Stomach (tissue), 9 donors: ENCODE measurements around the gene UNC93A. TPM values are rescaled to one million over a fixed set of nuclear protein-coding genes. Genes with fewer than 3 reads are reported as not detected.

ENCODE experiments used
- DNase-seq, 2 donors: peaks; one replicate each; pipeline versions ENCODE4 v3.0.0 to v3.0.0-alpha.2; 2013 to 2019
- H3K27ac ChIP-seq, 5 donors: fragments of 200-600 bp in 4 of 5; sonication (generic) in 4 of 5; one replicate each; pipeline ENCODE4 v1.5.1; 2013 to 2019; ENCODE audit warnings: mild to moderate bottlenecking in 1 of 5, moderate library complexity in 1 of 5
- H3K27me3 ChIP-seq, 3 donors: fragments of 200-600 bp; sonication (generic); one replicate each; pipeline ENCODE4 v1.5.1; 2017 to 2019; ENCODE audit warnings: mixed run types in 1 of 3
- H3K36me3 ChIP-seq, 4 donors: fragments of 200-600 bp; sonication (generic); 1 replicate in 3 of 4; 2 replicates in 1 of 4; pipeline ENCODE4 v1.5.1; 2016 to 2019
- H3K4me1 ChIP-seq, 4 donors: fragments of 200-600 bp; sonication (generic); one replicate each; pipeline ENCODE4 v1.5.1; 2016 to 2019
- H3K4me3 ChIP-seq, 4 donors: fragments of 200-600 bp; sonication (generic) in 3 of 4; one replicate each; pipeline ENCODE4 v1.5.1; 2016 to 2019; ENCODE audit warnings: mild to moderate bottlenecking in 1 of 4
- H3K9me3 ChIP-seq, 4 donors: fragments of 200-600 bp; sonication (generic); one replicate each; pipeline ENCODE4 v1.5.1; 2016 to 2019
- CTCF ChIP-seq, 7 experiments: fragments of 450-650 bp in 4 of 7; fragments of 200-600 bp in 3 of 7; sonication (generic) in 3 of 7; IDR thresholded peaks; one replicate each; pipeline ENCODE4 v1.5.1; 2016 to 2019; ENCODE audit warnings: antibody characterized with exemption in 7 of 7, control low read depth in 2 of 7, mild to moderate bottlenecking in 1 of 7
- EP300 ChIP-seq: sonication (generic); formaldehyde crosslinking; IDR thresholded peaks from one replicate; pipeline ENCODE4 v1.6.1; 2017; ENCODE audit warnings: antibody characterized with exemption
- POLR2A ChIP-seq, 4 donors: fragments of 450-650 bp; IDR thresholded peaks; one replicate each; pipeline ENCODE4 v1.6.1; 2016; ENCODE audit warnings: antibody characterized with exemption in 4 of 4, control low read depth in 2 of 4, mild to moderate bottlenecking in 1 of 4, moderate library complexity in 1 of 4
- POLR2AphosphoS5 ChIP-seq, 3 donors: sonication (generic); formaldehyde crosslinking; IDR thresholded peaks; one replicate each; pipeline ENCODE4 v1.6.1; 2016; ENCODE audit warnings: antibody characterized with exemption in 3 of 3
- WGBS, 5 donors: extraction: QIAGEN DNeasy Blood & Tissue Kit in 3 of 5; methylation state at CpG; one replicate each; pipeline versions ENCODE4 v1.1.5 to v1.1.7; 2013 to 2018; 5-methylcytosine and 5-hydroxymethylcytosine counted together
- intact Hi-C: fragments of 100-400 bp; cut with DNase I; formaldehyde crosslinking; loops from one replicate; pipeline ENCODE4 v1.15.1; 2023; ENCODE audit warnings: low total_unique reads
- polyA plus RNA-seq, 3 donors: library from polyadenylated mRNA; stranded (reverse); fragments of 200-250 nt; gene quantifications; one replicate each; pipeline ENCODE4 v1.2.3, GENCODE V29; 2013
- total RNA-seq, 5 donors: library from RNA; depleted of rRNA; stranded (reverse); fragments of >200 nt; gene quantifications; one replicate each; pipeline versions ENCODE4 v1.1.0 to v1.2.3, GENCODE V29; 2014 to 2016
- donor health status: healthy with polysubstance abuse.
- donor health status: Bipolar disorder and iron deficiency.
- donor health status: healthy.

The UNC93A gene
- total and polyA plus RNA-seq, 8 donors, result 0.13 to 0.73 TPM; not detected in 6

GRCh38 chr6:167341665-167342655, 50.8 kb downstream of the UNC93A start:
- no peaks in the 10 kb centered on the region for H3K36me3 ChIP-seq
- DNase-seq, result peak in 1 of 2 donors; percentile 36
- intact Hi-C loops, result no loop called here
- TF ChIP-seq CTCF (IDR thresholded peaks at IDR 0.05) (no peak), POLR2A (IDR thresholded peaks at IDR 0.05) (no peak), POLR2AphosphoS5 (IDR thresholded peaks at IDR 0.05) (no peak), EP300 (no peak)
- no peak overlapping the region for H3K27ac ChIP-seq
- peaks cover 0 to 9% (median 0%) of the 10 kb centered on the region in 3 donors for H3K27me3 ChIP-seq
- no peaks in the 10 kb centered on the region for H3K9me3 ChIP-seq
- 47 to 58% (median 51%) methylated on average over 3 of the region's 3 CpGs for WGBS, 5 donors
- H3K4me3 ChIP-seq, result no peak overlapping the region
- no peaks in the 10 kb centered on the region for H3K4me1 ChIP-seq

GRCh38 chr6:167342879-167343610, 51.9 kb downstream of the UNC93A start:
- no peak for TF ChIP-seq EP300
- no peak for TF ChIP-seq CTCF (IDR thresholded peaks at IDR 0.05)
- no peak for TF ChIP-seq POLR2A (IDR thresholded peaks at IDR 0.05)
- no peak for TF ChIP-seq POLR2AphosphoS5 (IDR thresholded peaks at IDR 0.05)
- no peaks in the 10 kb centered on the region for H3K4me1 ChIP-seq
- no peaks in the 10 kb centered on the region for H3K9me3 ChIP-seq
- H3K4me3 ChIP-seq, result no peak overlapping the region
- intact Hi-C loops, result no loop called here
- DNase-seq, result no peak
- no peak overlapping the region for H3K27ac ChIP-seq
- H3K27me3 ChIP-seq, result peaks cover 0 to 9% (median 0%) of the 10 kb centered on the region in 3 donors
- WGBS, 5 donors, result 86 to 90% (median 88%) methylated on average over 8 to 14 of the region's 14 CpGs
- H3K36me3 ChIP-seq, result no peaks in the 10 kb centered on the region

- intact Hi-C loops, result no loop called here
- Histone ChIP-seq H3K4me1 (peaks cover 0 to 4% (median 3%) of the 10 kb centered on the region in 4 donors), H3K27ac (no peak overlapping the region), H3K27me3 (peaks cover 0 to 22% (median 7%) of the 10 kb centered on the region in 3 donors), H3K36me3 (no peaks in the 10 kb centered on the region), H3K9me3 (no peaks in the 10 kb centered on the region), H3K4me3 (no peak overlapping the region)
- TF ChIP-seq EP300, result no peak
- no peak for TF ChIP-seq POLR2A (IDR thresholded peaks at IDR 0.05)
- TF ChIP-seq POLR2AphosphoS5 (IDR thresholded peaks at IDR 0.05), result no peak
- no peak for TF ChIP-seq CTCF (IDR thresholded peaks at IDR 0.05)
- DNase-seq, result no peak
Measured at GRCh38 chr6:167345348-167345747, 54.2 kb downstream of the UNC93A start.

GRCh38 chr6:167345960-167346359, 54.8 kb downstream of the UNC93A start:
- 82 to 93% (median 88%) methylated on average over 4 of the region's 4 CpGs for WGBS, 5 donors
- TF ChIP-seq POLR2A (IDR thresholded peaks at IDR 0.05) (no peak), CTCF (IDR thresholded peaks at IDR 0.05) (no peak)

More at GRCh38 chr6:167345960-167346359, 54.8 kb downstream of the UNC93A start:
- Histone ChIP-seq H3K9me3 (no peaks in the 10 kb centered on the region), H3K27ac (no peak overlapping the region), H3K36me3 (no peaks in the 10 kb centered on the region), H3K4me3 (no peak overlapping the region), H3K4me1 (peaks cover 5 to 10% (median 9%) of the 10 kb centered on the region in 4 donors), H3K27me3 (peaks cover 0 to 28% (median 12%) of the 10 kb centered on the region in 3 donors)
- DNase-seq, result no peak
- intact Hi-C loops, result no loop called here
